Measurements from ENCODE around the gene C19orf47.

The C19orf47 gene

DNA sequence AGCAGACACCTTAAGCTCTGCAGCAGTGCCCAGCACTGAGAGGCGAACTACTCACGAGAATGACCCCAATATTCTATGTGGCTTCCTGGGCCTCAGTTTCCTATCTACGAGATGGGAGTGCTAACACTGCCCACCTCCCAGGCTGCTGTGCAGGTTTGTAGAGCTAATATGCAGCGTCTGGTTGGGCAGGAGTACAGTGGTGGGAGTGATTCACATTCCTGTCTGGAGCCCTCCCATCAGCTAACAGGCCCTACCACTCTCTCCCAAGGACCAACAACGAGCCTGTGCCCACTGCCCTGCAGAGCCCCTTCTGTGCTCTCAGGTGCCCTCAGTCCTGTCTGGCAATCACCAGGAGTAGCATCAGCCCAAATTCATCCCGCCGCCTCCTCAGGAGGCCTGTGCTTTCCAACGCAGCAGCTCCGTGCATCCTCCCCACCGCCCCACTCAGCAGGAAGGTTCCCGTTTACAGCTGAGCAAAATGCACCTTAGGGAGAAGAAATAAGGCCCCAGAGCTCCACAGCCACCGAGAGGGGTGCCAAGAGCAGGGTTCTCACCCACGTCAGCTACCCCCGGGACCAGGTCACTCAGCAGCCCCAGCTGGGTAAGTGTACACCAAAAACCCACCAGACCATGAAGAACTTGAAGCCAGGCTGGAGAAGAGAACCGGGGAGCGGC is 69.7 kb downstream of the C19orf47 start:
- TF ChIP-seq, protein P1, sequence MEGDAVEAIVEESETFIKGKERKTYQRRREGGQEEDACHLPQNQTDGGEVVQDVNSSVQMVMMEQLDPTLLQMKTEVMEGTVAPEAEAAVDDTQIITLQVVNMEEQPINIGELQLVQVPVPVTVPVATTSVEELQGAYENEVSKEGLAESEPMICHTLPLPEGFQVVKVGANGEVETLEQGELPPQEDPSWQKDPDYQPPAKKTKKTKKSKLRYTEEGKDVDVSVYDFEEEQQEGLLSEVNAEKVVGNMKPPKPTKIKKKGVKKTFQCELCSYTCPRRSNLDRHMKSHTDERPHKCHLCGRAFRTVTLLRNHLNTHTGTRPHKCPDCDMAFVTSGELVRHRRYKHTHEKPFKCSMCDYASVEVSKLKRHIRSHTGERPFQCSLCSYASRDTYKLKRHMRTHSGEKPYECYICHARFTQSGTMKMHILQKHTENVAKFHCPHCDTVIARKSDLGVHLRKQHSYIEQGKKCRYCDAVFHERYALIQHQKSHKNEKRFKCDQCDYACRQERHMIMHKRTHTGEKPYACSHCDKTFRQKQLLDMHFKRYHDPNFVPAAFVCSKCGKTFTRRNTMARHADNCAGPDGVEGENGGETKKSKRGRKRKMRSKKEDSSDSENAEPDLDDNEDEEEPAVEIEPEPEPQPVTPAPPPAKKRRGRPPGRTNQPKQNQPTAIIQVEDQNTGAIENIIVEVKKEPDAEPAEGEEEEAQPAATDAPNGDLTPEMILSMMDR (IDR thresholded peaks at IDR 0.05), result no peak
- no peak for TF ChIP-seq ZFX (IDR thresholded peaks at IDR 0.05; ENCODE audit: borderline replicate concordance)
- no peak overlapping the region for H3K27ac ChIP-seq

DNA sequence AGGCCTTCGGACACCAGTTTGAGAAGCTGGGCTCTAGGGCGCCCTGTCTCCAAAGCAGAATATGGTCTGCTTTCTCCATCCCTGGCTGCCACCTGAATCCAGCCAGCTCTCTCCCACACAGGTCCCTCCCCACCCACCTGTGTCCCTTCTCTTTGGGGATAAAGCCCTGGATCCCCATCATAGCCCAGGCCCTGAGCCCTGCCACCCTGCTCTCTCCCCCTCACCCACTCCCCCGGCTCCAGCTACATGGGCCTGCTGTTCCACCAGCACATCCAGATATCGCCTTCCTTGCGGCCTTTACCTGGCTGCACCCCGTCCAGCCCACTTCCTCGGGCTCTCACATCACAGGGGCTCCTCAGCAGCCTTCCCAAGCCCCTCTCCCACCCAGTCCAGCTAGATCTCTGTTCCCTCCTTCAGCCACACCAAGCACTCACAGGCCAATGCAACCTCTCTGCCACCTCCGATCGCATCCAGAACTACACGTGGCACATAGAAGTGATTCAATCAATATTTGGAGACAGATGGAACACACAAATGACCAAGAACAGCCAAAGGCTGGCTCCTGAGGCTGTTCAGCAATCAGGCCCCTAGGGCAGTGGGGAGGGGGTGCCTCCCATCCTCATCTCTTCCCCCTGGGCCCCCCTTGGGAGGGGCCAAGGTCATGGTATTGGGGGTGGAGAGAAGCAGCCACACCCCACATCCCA is 70.7 kb downstream of the C19orf47 start:
- no peak for TF ChIP-seq ZFX (IDR thresholded peaks at IDR 0.05; ENCODE audit: borderline replicate concordance)
- TF ChIP-seq, protein P1 (IDR thresholded peaks at IDR 0.05), result no peak
- H3K27ac ChIP-seq, result no peak overlapping the region

DNA sequence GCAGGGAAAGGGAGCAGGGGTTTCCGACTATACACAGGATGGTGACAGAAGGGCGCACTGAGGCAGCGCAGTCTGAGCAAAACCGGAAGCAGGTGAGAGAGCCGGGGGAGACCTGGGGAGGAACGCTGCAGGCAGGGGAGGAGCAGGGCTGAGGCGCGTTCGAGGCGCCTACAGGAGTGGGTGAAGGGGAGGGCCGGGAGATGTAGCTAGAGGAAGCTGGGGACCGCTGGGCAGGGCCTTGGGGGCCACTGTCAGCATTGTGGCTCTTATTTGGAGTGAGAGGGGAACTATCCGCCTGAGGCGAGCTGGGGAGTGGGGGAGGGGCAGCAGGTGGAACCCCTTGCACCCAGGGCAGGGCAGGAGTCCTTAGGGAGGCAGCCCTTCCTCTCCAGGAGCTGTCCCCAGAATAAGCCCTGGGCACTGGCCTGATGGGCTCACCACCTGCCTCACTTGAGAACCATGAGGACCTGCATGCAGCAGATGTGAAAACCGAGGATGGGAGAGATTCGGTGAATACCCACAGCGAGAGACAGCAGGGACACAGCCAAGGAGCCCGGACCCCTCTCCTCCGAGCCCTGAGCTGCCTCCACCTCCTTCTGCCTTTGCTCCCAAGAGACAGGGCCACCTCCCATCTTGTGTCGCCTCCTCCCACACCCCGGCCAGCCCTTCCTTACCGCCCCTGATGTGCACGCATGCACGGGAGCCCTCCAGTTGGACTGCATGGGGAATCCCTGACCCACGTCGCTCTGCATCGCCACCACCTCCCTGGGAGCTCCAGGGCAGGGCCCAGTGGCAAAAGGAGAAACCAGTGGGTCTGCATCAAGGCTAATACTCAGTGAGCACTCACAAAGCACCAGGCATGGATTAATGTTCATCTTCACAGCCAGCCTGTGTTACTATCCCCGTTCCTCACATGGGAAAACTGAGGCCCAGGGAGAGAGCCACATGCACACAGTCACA is 73.3 kb downstream of the C19orf47 start:
- TF ChIP-seq, protein P1 (IDR thresholded peaks at IDR 0.05), result no peak
- no peak for TF ChIP-seq ZFX (IDR thresholded peaks at IDR 0.05; ENCODE audit: borderline replicate concordance)
- H3K27ac ChIP-seq, result no peak overlapping the region

DNA sequence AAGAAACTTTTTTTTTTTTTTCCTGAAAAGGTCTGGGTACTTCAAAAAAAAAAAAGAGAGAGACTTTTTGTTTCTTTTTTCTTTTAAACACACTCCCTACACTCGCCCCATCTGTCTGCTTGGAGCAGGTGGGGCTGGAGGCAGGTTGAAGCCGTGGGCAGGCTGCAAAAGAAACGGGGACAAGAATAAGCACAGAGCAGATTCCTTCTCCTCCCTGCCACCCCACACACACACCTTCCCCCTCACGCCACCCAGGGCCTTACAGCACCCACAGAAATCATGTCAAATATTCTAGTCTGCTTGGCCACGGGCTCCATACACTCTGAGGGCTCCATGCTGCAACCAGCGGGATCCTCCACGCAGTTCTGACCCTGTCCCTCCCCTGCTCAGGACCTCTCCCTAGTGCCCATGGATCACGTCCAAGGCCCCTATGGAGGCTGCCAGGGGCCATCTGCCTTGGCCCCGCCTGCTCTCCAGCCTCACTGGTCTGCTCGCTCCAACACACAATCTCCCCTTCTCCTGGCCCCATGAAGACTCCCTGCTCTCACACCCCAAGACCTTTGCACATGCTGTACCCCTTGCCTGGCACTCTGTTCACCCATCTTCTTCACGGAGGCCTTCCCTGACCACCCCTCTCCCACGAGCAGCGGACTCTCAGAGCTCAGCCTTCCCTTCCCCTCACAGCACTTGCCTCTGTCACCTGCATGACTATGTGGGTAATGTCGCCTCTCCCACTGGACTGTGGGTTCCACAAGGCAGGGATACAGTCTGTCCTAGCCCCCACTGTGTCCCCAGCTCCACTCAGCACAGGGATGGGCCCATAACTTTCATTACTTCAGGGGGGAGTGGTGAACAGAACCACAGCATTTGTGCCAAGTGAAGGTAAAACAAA is 74.5 kb downstream of the C19orf47 start:
- TF ChIP-seq ZFX (IDR thresholded peaks at IDR 0.05; ENCODE audit: borderline replicate concordance), result no peak
- TF ChIP-seq, protein P1 (IDR thresholded peaks at IDR 0.05), result no peak
- H3K27ac ChIP-seq, result no peak overlapping the region

DNA sequence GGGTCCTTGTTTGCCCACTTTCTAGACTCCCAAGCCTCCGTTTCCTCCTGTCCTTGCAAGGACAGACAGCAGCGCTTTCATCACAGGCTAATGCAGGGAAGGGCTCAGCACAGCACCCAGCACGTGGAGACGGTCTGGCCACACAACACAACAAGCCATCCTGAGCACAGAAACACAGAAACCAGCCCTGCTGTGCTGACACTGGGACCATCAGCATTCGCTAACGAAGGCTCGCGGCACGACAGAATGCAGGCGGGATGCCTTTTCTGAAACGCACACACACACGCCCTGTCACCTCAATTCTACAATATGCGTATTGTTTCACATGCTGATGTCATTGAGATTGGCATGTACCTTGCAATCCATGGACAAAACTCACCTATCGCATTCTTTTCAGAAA is 75.9 kb downstream of the C19orf47 start:
- no peak overlapping the region for H3K27ac ChIP-seq
- TF ChIP-seq ZFX (IDR thresholded peaks at IDR 0.05; ENCODE audit: borderline replicate concordance), result no peak
- TF ChIP-seq, protein P1 (IDR thresholded peaks at IDR 0.05), result no peak

DNA sequence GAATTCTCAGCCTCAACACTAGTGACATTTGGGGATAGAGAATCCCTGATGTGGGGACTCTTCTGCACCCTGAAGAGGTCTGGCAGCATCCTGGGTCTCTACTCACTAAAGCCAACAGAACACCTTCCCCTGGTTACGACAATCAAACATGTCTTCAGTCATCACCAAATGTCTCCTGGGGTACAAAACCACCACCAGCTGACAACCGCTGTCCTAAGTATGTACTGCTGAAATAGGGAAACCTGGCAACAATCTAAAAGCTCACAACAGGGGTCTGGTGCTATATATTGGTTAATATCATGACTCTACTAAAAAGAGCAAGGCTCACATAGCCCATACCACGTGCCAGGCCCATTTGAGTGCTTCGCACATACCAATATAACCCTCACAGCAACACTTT is 76.5 kb downstream of the C19orf47 start:
- no peak for TF ChIP-seq ZFX (IDR thresholded peaks at IDR 0.05; ENCODE audit: borderline replicate concordance)
- TF ChIP-seq, protein P1 (IDR thresholded peaks at IDR 0.05), result no peak

More for the DNA sequence above, 76.5 kb downstream of the C19orf47 start:
- H3K27ac ChIP-seq, result no peak overlapping the region

All from 22Rv1 (cell line).